C4-2B (cell line): ENCODE results near the gene MEIS2.

Experiments used
- CTCF ChIP-seq: fragments of 450-650 bp; conservative IDR thresholded peaks from 2 replicates; pipeline ENCODE4 v1.5.1; 2017; ENCODE audit warnings: mild to moderate bottlenecking
- ZFX ChIP-seq: fragments of 450-650 bp; IDR thresholded peaks from 2 replicates; pipeline ENCODE4 v1.6.1; 2017

- no peak for TF ChIP-seq CTCF
- no peak for TF ChIP-seq ZFX
Observed at GRCh38 chr15:36988947-36989346, 111.4 kb downstream of the MEIS2 start.
